Tibial artery (tissue), 4 donors: ENCODE data around the gene NXPH3.

Experiments
- DNase-seq, 2 donors: peaks; one replicate each; pipeline ENCODE4 v3.0.0-alpha.2; 2019
- H3K27ac ChIP-seq, 2 donors: fragments of 200-600 bp; sonication (generic) in 1 of 2; 1 replicate in 1 of 2; 2 replicates in 1 of 2; pipeline ENCODE4 v1.5.1; 2018 to 2019; ENCODE audit warnings: mild to moderate bottlenecking in 1 of 2
- H3K27me3 ChIP-seq, 2 donors: fragments of 200-600 bp; sonication (generic) in 1 of 2; one replicate each; pipeline versions ENCODE4 v1.5.1 to v1.6.0; 2016 to 2019
- H3K36me3 ChIP-seq, 3 donors: fragments of 200-600 bp; sonication (generic) in 2 of 3; one replicate each; pipeline ENCODE4 v1.5.1; 2016 to 2019; ENCODE audit warnings: mild to moderate bottlenecking in 2 of 3
- H3K4me1 ChIP-seq, 4 donors: fragments of 200-600 bp; sonication (generic) in 2 of 4; 1 replicate in 3 of 4; 2 replicates in 1 of 4; pipeline ENCODE4 v1.5.1; 2016 to 2019
- H3K4me3 ChIP-seq, 2 donors: fragments of 200-600 bp; sonication (generic) in 1 of 2; 1 replicate in 1 of 2; 2 replicates in 1 of 2; pipeline ENCODE4 v1.5.1; 2018 to 2019; ENCODE audit warnings: mild to moderate bottlenecking in 2 of 2
- H3K9me3 ChIP-seq, 3 donors: fragments of 200-600 bp; sonication (generic) in 1 of 3; one replicate each; pipeline ENCODE4 v1.5.1; 2016 to 2019
- CTCF ChIP-seq, 2 experiments: fragments of 200-600 bp in 1 of 2; fragments of 450-650 bp in 1 of 2; IDR thresholded peaks; one replicate each; pipeline ENCODE4 v1.5.1; 2017 to 2019; ENCODE audit warnings: antibody characterized with exemption in 2 of 2, mild to moderate bottlenecking in 1 of 2, moderate library complexity in 1 of 2
- intact Hi-C: fragments of 100-400 bp; cut with DNase I; formaldehyde crosslinking; loops from one replicate; pipeline ENCODE4 v1.15.0; 2023; ENCODE audit warnings: low total_unique reads

NXPH3 gene

GRCh38 chr17:49631496-49631895, 55.8 kb downstream of the NXPH3 start:
- H3K27ac ChIP-seq: peak overlapping the region; percentile 86 to 90
- TF ChIP-seq CTCF (IDR thresholded peaks at IDR 0.05): no peak
- H3K4me3 ChIP-seq: no peak overlapping the region
- no peak for DNase-seq
- H3K4me1 ChIP-seq: peaks cover 0 to 100% (median 66%) of the 10 kb centered on the region in 4 donors
- H3K36me3 ChIP-seq: no peaks in the 10 kb centered on the region
- no peaks in the 10 kb centered on the region for H3K9me3 ChIP-seq
- intact Hi-C loops: no loop called here
- H3K27me3 ChIP-seq: no peaks in the 10 kb centered on the region
